Activated CD8-positive, alpha-beta T cell treated with anti-CD3 and anti-CD28 coated beads, Interleukin-2, amount 10 ng/mL, durations not matched to agents 7 days and 5 days (primary cell): Measurements from ENCODE around the gene DNAL1. TPM values are rescaled to one million over a fixed set of nuclear protein-coding genes. Genes with fewer than 3 reads are reported as not detected.

ENCODE experiments used
- ATAC-seq: fragments of 150-1000 bp; cut with Tn5 transposase; one replicate; pipeline ENCODE4 v1.10.0; 2021; ENCODE audit warnings: moderate library complexity
- CTCF ChIA-PET: fragments of 350-600 bp; sonication (Branson Sonifier 250); formaldehyde crosslinking; loops from one replicate; lab custom pipeline; 2021; ENCODE audit warnings: antibody characterized with exemption; lab: Charles Lee
- POLR2A ChIA-PET: fragments of 350-600 bp; sonication (Branson Sonifier 250); formaldehyde crosslinking; loops from one replicate; lab custom pipeline; 2021; ENCODE audit warnings: antibody characterized with exemption; lab: Charles Lee
- DNase-seq: peaks from one replicate; pipeline ENCODE4 v3.0.0-alpha.2; 2020
- H3K27ac Mint-ChIP-seq: one replicate; pipeline ENCODE4 v1.8.0; 2021; ENCODE audit warnings: mild to moderate bottlenecking, mixed read lengths
- H3K27me3 Mint-ChIP-seq: one replicate; pipeline ENCODE4 v1.8.0; 2021; ENCODE audit warnings: low read depth, mixed read lengths
- H3K36me3 Mint-ChIP-seq: one replicate; pipeline ENCODE4 v1.8.0; 2021; ENCODE audit warnings: low read depth, mixed read lengths
- H3K4me1 Mint-ChIP-seq: one replicate; pipeline ENCODE4 v1.8.0; 2021; ENCODE audit warnings: low read depth, mixed read lengths
- H3K4me3 Mint-ChIP-seq: one replicate; pipeline ENCODE4 v1.8.0; 2021; ENCODE audit warnings: mild to moderate bottlenecking, mixed read lengths
- H3K9me3 Mint-ChIP-seq: one replicate; pipeline ENCODE4 v1.8.0; 2022; ENCODE audit warnings: mixed read lengths; ENCODE audit not compliant: insufficient read depth
- total RNA-seq, 2 experiments: library from RNA; stranded (reverse); gene quantifications; one replicate each; pipeline ENCODE4 v1.2.3, GENCODE V29; 2021

Gene DNAL1, protein sequence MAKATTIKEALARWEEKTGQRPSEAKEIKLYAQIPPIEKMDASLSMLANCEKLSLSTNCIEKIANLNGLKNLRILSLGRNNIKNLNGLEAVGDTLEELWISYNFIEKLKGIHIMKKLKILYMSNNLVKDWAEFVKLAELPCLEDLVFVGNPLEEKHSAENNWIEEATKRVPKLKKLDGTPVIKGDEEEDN
- total RNA-seq = 1 to 10 TPM; 5.7 to 6.3 TPM

DNA sequence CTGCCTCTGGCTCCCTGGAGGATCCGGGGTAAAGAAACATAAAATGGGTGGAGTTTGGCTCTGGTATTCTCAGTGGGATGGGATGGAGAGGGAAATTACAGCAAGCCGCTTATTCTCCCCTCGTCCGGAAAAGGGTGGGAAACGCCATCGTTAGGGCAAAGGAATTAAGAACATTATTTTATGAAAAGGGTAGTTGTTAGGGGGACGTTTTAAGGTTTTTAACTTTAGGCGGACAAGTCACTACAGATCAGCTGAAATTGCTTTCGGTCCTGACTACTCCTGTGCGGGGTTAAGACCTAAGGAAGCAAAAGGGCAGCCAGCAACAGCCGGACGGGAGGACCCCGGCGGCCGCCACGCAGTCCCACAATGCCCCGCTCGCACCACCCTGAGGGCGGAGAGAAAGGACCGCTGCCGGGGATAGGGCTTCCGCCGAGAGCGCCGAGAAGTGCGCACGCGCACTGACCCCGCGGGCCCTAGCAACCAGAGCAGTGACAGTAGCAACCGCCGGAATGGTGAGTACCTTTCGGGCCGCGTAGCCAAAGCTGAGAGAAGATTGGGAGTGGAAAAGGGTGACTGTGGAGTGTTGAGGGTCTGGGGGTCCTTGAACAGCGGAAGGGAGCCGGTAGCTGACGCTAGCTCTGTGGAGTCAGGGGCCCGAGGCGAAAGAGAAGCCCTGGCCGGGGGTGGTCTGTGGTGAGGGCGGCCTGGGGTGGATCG lies at the start of gene DNAL1:
TSS of gene DNAL1 (plus strand) at position 456 of the 717 bp plus-strand sequence. CDS start at position 510, 54 bp downstream.
- ChIA-PET POLR2A (interaction anchor here (0.6 to 1.4 kb wide), 3 partner anchors 76 to 274 kb away, joined by 3 read pairs; partner anchors contain the start of gene ACOT2), CTCF (interaction anchor here (0.5 to 3.4 kb wide), 4 partner anchors 11 to 291 kb away, joined by 3 to 19 read pairs (median 3); no protein-coding TSS in a partner anchor)
- DNase-seq = peak; percentile 94
- no peaks in the 10 kb centered on the region for H3K36me3 Mint-ChIP-seq
- peaks cover 16% of the 10 kb centered on the region for H3K4me1 Mint-ChIP-seq
- H3K4me3 Mint-ChIP-seq = peak within 1 kb of the TSS; percentile 87
- no peaks in the 10 kb centered on the region for H3K27me3 Mint-ChIP-seq
- peak; percentile 99 for ATAC-seq
- peak within 1 kb of the TSS; percentile 82 for H3K27ac Mint-ChIP-seq
- no peaks in the 10 kb centered on the region for H3K9me3 Mint-ChIP-seq

DNA sequence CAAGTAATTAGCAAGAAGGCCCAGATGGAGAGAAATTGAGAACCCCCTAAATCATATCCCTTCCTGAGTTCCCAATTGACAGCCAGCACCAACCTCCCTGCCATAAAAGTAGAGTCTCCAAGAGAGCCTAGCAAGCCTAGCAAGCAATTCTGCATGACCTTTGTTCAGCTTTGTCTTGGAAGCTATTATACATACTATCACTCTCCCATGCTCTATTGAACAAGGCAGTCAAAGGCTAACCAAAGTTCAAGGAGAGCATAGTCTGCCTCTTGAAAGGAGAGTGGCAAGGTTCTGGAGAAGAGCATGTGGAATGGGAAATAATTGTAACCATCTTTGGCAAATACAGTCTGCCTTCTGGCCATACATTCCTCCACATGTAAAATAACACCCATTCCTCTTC lies 45.3 kb upstream of the DNAL1 start:
- Mint-ChIP-seq H3K4me1 (peaks cover 4% of the 10 kb centered on the region), H3K27ac (no peak overlapping the region), H3K9me3 (no peaks in the 10 kb centered on the region), H3K36me3 (no peaks in the 10 kb centered on the region), H3K4me3 (no peak overlapping the region), H3K27me3 (peaks cover 6% of the 10 kb centered on the region)
- POLR2A ChIA-PET = no interaction called here
- ATAC-seq = no peak
- no peak for DNase-seq
- CTCF ChIA-PET = interaction anchor here (1.0 to 1.3 kb wide), 2 partner anchors 89 to 304 kb away, joined by 3 to 4 read pairs; no protein-coding TSS in a partner anchor

DNA sequence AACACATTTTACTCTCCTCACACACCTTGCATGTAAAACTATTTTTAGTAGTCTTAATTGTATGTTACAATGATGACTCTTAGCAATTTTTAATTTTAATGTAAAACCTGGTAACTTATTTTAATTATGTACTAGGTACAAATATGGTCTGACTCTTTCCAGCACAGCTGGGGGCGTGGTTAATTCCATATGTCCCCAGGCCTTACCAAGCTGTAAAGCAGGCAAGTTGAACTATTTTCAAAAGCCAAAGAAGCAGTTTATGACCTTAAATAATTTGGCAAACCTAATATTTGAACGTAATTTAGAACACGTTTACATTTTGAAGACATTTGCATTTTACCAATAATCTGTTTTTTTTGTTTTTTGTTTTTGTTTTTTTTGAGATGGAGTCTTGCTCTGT lies 41.8 kb upstream of the DNAL1 start:
- ATAC-seq = no peak
- CTCF ChIA-PET = no interaction called here

DNA sequence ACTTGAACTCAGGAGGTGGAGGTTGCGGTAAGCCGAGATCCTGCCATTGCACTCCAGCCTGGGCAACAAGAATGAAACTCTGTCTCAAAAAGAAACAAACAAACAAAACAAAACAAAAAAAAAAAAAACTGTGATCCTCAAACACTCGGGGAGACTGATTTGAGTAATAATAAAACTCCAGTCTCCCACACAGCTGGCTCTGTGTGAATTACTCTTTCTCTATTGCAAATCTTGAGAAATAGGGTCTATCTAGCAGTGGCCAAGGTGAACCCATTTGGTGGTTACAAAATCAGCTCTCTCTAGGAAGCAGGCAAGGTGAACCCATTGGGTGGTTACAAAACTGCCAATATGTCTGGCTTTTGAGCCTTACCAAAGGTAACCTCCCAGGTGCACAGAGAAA lies 38.5 kb upstream of the DNAL1 start:
- no peak for DNase-seq
- Mint-ChIP-seq H3K36me3 (no peaks in the 10 kb centered on the region), H3K9me3 (no peaks in the 10 kb centered on the region), H3K4me3 (no peak overlapping the region), H3K4me1 (peaks cover 8% of the 10 kb centered on the region), H3K27me3 (no peaks in the 10 kb centered on the region), H3K27ac (no peak overlapping the region)
- no peak for ATAC-seq
- ChIA-PET CTCF (interaction anchor here (1.1 kb wide), 1 partner anchor 36 kb away, joined by 3 read pairs; no protein-coding TSS in a partner anchor), POLR2A (no interaction called here)

More for the DNA sequence above, 41.8 kb upstream of the DNAL1 start:
- H3K4me1 Mint-ChIP-seq = peaks cover 4% of the 10 kb centered on the region
- no peaks in the 10 kb centered on the region for H3K36me3 Mint-ChIP-seq
- POLR2A ChIA-PET = no interaction called here
- no peak overlapping the region for H3K27ac Mint-ChIP-seq
- H3K9me3 Mint-ChIP-seq = no peaks in the 10 kb centered on the region
- no peak overlapping the region for H3K4me3 Mint-ChIP-seq
- H3K27me3 Mint-ChIP-seq = peaks cover 6% of the 10 kb centered on the region
- DNase-seq = no peak

DNA sequence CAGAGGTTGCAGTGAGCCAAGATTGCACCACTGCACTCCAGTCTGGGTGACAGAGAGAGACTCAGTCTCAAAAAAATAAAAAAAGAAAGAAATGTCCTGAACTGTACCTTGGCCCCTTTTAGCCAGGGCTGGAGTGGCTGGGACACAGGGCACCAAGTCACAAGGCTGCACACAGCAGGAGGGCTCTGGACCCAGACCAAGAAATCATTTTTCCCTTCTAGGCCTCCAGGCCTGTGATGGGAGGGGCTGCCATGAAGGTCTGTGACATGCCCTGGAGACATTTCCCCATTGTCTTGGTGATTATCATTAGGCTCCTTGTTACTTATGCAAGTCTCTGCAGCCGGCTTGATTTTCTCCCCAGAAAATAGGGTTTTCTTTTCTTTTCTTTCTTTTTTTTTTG lies 37.5 kb upstream of the DNAL1 start:
- CTCF ChIA-PET = interaction anchor here (1.1 kb wide), 1 partner anchor 37 kb away, joined by 3 read pairs; no protein-coding TSS in a partner anchor
- H3K36me3 Mint-ChIP-seq = no peaks in the 10 kb centered on the region
- no peak overlapping the region for H3K27ac Mint-ChIP-seq
- no peaks in the 10 kb centered on the region for H3K9me3 Mint-ChIP-seq
- ATAC-seq (no peak), DNase-seq (no peak)
- no peaks in the 10 kb centered on the region for H3K27me3 Mint-ChIP-seq
- peaks cover 13% of the 10 kb centered on the region for H3K4me1 Mint-ChIP-seq
- H3K4me3 Mint-ChIP-seq = no peak overlapping the region
- POLR2A ChIA-PET = no interaction called here

DNA sequence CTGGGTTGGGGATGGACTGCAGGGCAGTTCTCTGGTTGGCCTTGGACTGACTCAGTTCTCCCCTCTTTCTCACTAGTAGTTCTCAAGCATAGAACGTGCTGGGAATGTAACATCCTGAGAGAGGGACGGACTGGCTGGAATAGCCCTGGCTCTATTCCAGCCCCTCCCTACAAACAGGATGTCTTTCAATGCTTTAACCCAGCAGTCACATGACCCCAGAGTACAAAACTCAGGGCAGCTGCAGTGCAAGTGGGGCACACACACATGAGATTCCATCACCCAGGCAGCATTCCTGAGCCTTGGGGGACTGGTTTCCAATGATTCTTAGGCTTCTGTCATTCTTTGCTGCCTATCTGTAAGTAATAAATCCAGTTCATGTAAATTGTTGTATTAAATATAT lies 34.1 kb upstream of the DNAL1 start:
- no peaks in the 10 kb centered on the region for H3K36me3 Mint-ChIP-seq
- no peak overlapping the region for H3K27ac Mint-ChIP-seq
- ChIA-PET POLR2A (no interaction called here), CTCF (interaction anchor here (2.4 kb wide), 1 partner anchor 40 kb away, joined by 7 read pairs; no protein-coding TSS in a partner anchor)
- no peak overlapping the region for H3K4me3 Mint-ChIP-seq
- peaks cover 19% of the 10 kb centered on the region for H3K4me1 Mint-ChIP-seq
- ATAC-seq (no peak), DNase-seq (no peak)
- no peaks in the 10 kb centered on the region for H3K9me3 Mint-ChIP-seq
- H3K27me3 Mint-ChIP-seq = no peaks in the 10 kb centered on the region

DNA sequence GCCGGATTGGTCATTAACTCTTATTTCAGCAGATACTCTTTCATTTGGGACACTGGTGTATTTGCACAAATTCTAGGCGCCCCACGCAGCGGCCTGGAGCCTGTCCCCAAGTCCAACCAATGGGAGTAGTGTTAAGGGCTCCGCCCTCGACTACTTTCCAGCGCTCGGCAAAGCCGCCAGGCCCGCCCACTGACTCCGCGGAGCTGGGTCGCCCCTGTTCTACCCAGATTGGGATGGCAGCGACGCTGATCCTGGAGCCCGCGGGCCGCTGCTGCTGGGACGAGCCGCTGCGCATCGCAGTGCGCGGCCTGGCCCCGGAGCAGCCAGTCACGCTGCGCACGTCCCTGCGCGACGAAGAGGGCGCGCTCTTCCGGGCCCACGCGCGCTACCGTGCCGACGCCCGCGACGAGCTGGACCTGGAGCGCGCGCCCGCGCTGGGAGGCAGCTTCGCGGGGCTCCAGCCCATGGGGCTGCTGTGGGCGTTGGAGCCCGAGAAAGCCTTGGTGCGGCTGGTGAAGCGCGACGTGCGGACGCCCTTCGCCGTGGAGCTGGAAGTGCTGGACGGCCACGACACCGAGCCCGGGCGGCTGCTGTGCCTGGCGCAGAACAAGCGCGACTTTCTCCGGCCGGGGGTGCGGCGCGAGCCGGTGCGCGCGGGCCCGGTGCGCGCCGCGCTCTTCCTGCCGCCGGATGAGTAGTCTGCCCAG lies 32.3 kb upstream of the DNAL1 start, which contains the start of gene ACOT6:
TSS of gene ACOT6 (plus strand) at position 179 of the 707 bp plus-strand sequence. CDS start at position 234, 55 bp downstream.
- no peaks in the 10 kb centered on the region for H3K9me3 Mint-ChIP-seq
- H3K4me3 Mint-ChIP-seq = peak within 1 kb of the TSS; percentile 80
- H3K27ac Mint-ChIP-seq = peak within 1 kb of the TSS; percentile 67
- CTCF ChIA-PET = interaction anchor here (0.8 to 2.5 kb wide), 10 partner anchors 8 to 141 kb away, joined by 3 to 7 read pairs (median 4); no protein-coding TSS in a partner anchor
- DNase-seq (peak; percentile 71), ATAC-seq (peak; percentile 90)
- no peaks in the 10 kb centered on the region for H3K27me3 Mint-ChIP-seq
- peaks cover 19% of the 10 kb centered on the region for H3K4me1 Mint-ChIP-seq
- POLR2A ChIA-PET = interaction anchor here (1.0 kb wide), 3 partner anchors 20 to 122 kb away, joined by 3 to 5 read pairs (median 4); partner anchors contain the start of genes ACOT2 and RIOX1
- no peaks in the 10 kb centered on the region for H3K36me3 Mint-ChIP-seq

DNA sequence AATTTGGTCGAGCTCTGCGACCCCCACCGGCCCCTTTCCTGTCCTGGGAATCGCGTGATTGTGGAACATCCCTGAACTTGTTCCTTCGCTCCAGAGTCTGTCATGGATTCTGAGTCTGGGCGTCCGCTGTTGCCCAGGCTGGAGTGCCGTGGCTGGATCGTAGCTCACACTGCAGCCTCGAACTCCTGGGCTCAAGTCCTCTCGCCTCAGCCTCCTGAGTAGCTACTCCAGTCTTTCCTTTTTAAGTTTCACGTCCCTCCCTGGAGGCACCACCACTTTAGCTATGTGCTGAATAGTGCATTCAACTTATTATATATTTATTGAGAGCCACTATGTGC lies 31.8 kb upstream of the DNAL1 start:
- peaks cover 19% of the 10 kb centered on the region for H3K4me1 Mint-ChIP-seq
- peak; percentile 17 for ATAC-seq
- no peaks in the 10 kb centered on the region for H3K27me3 Mint-ChIP-seq
- H3K27ac Mint-ChIP-seq = peak overlapping the region; percentile 60
- DNase-seq = no peak
- H3K36me3 Mint-ChIP-seq = no peaks in the 10 kb centered on the region
- ChIA-PET POLR2A (interaction anchor here (1.0 kb wide), 3 partner anchors 21 to 122 kb away, joined by 3 to 5 read pairs (median 4); partner anchors contain the start of genes ACOT2 and RIOX1), CTCF (interaction anchor here (0.8 to 2.5 kb wide), 10 partner anchors 9 to 141 kb away, joined by 3 to 7 read pairs (median 4); no protein-coding TSS in a partner anchor)
- H3K4me3 Mint-ChIP-seq = peak overlapping the region; percentile 80
- no peaks in the 10 kb centered on the region for H3K9me3 Mint-ChIP-seq

DNA sequence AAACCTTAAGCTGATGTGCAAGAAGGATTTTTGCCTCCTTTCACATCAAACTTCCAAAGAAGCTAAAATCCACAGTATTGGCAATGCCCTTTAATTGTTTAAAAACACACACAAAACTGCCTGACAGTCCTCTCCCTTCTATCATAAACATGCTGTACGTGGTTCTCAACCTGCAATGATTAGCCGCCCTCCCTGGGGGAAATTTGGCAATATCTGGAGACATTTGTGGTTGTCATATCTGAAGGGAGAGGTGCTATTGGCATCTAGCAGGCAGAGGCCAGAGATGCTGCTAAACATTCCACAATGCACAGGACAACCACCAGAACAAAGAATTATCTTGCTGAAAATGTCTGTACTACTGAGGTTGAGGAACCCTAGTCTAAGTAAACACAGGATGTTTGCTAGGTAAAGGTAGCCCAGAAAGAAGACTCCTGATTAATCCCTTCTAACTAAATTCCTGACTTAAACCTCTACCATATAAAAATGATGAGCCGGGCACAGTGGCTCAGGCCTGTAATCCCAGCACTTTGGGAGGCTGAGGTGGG lies 31.3 kb upstream of the DNAL1 start:
- Mint-ChIP-seq H3K9me3 (no peaks in the 10 kb centered on the region), H3K27ac (no peak overlapping the region), H3K36me3 (no peaks in the 10 kb centered on the region), H3K27me3 (no peaks in the 10 kb centered on the region), H3K4me3 (peak overlapping the region; percentile 80), H3K4me1 (peaks cover 19% of the 10 kb centered on the region)
- POLR2A ChIA-PET = interaction anchor here (1.0 kb wide), 2 partner anchors 21 to 123 kb away, joined by 3 to 4 read pairs; partner anchors contain the start of gene RIOX1
- DNase-seq (no peak), ATAC-seq (no peak)
- CTCF ChIA-PET = interaction anchor here (1.0 to 2.5 kb wide), 5 partner anchors 13 to 105 kb away, joined by 3 to 7 read pairs (median 4); no protein-coding TSS in a partner anchor

DNA sequence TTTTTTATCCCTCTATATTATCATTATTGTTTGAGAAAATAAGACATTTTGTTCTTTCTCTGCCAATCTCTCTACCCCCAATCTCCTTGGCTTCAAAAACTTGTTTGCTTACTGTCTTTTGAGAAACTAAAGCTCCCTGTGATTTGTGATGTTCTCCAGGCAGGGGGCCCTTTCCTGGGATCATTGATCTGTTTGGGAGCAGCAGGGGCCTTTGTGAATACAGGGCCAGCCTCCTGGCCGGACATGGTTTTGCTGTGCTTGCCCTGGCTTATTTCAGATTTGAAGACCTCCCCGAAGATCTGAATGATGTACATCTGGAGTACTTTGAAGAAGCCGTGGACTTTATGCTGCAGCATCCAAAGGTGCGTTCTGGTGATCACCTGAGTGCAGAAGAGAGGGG lies 28.0 kb upstream of the DNAL1 start:
- Mint-ChIP-seq H3K4me1 (peaks cover 12% of the 10 kb centered on the region), H3K36me3 (no peaks in the 10 kb centered on the region), H3K4me3 (no peak overlapping the region), H3K27me3 (peaks cover 3% of the 10 kb centered on the region), H3K9me3 (no peaks in the 10 kb centered on the region), H3K27ac (no peak overlapping the region)
- ChIA-PET POLR2A (no interaction called here), CTCF (no interaction called here)
- DNase-seq (no peak), ATAC-seq (no peak)

DNA sequence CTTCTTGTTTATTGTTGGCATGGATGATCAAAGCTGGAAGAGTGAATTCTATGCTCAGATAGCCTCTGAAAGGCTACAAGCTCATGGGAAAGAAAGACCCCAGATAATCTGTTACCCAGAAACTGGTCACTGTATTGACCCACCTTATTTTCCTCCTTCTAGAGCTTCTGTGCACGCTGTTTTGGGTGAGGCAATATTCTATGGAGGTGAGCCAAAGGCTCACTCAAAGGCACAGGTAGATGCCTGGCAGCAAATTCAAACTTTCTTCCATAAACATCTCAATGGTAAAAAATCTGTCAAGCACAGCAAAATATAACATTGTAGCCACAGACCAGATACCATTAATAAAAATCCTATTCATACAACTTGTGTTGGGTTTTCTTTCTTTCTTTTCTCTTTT lies 25.3 kb upstream of the DNAL1 start:
- no peak overlapping the region for H3K27ac Mint-ChIP-seq
- POLR2A ChIA-PET = no interaction called here

More for the DNA sequence above, 25.3 kb upstream of the DNAL1 start:
- Mint-ChIP-seq H3K27me3 (peaks cover 3% of the 10 kb centered on the region), H3K36me3 (no peaks in the 10 kb centered on the region), H3K4me1 (no peaks in the 10 kb centered on the region), H3K9me3 (no peaks in the 10 kb centered on the region), H3K4me3 (no peak overlapping the region)
- no peak for ATAC-seq
- CTCF ChIA-PET = no interaction called here
- DNase-seq = no peak
